HepG2 (cell line): Measurements from ENCODE around the gene MACROH2A1. TPM values are rescaled to one million over a fixed set of nuclear protein-coding genes. Genes with fewer than 3 reads are reported as not detected.

ENCODE experiments used
- ATAC-seq: fragments of 200-7000 bp; cut with Tn5 transposase; 3 replicates; pipeline ENCODE4 v1.9.1; 2020; ENCODE audit warnings: mild to moderate bottlenecking, moderate library complexity
- BruUV-seq: library from RNA; stranded (reverse); fragments of 400-500 nt; replicated peaks from 2 replicates; lab custom pipeline; 2021; lab: Mats Ljungman, UMichigan
- CTCF ChIA-PET: fragments of 300-600 bp; formaldehyde crosslinking; extraction: SDS; loops from one replicate; lab custom pipeline; 2021; ENCODE audit warnings: low total read pairs, inconsistent platforms, low intra/inter-chr PET ratio; lab: Yijun Ruan, JAX
- POLR2A ChIA-PET: fragments of 350-600 bp; sonication (Branson Sonifier 250); formaldehyde crosslinking; loops from one replicate; lab custom pipeline; 2020; ENCODE audit warnings: antibody characterized with exemption, inconsistent platforms; lab: Yijun Ruan, JAX
- DNase-seq: peaks from one replicate; pipeline ENCODE4 v3.0.0-alpha.2; 2015; ENCODE audit warnings: low spot score
- FAIRE-seq: peaks from 3 replicates; lab custom pipeline; 2011; peaks lifted over from hg19 to GRCh38; lab: Jason Lieb, UNC
- H2AFZ ChIP-seq: one replicate; pipeline ENCODE4 v1.6.1; 2011; ENCODE audit warnings: low read length, inconsistent platforms
- H3K27ac ChIP-seq: fragments of 300-600 bp; 3 replicates; pipeline ENCODE4 v1.8.0; 2011; ENCODE audit warnings: mixed run types, mild to moderate bottlenecking, mixed read lengths, low read length, inconsistent platforms; ENCODE audit not compliant: insufficient read depth; ENCODE audit errors: extremely low read length
- H3K27me3 ChIP-seq, 2 experiments: fragments of 200-600 bp in 1 of 2; 2 replicates in 1 of 2; 3 replicates in 1 of 2; pipeline versions ENCODE4 v1.6.0 to v1.8.0; 2011; ENCODE audit warnings: low read length in 2 of 2, mild to moderate bottlenecking in 2 of 2, moderate library complexity in 2 of 2, inconsistent platforms in 1 of 2; ENCODE audit not compliant: insufficient read depth in 2 of 2, control insufficient read depth in 1 of 2
- H3K36me3 ChIP-seq, 2 experiments: fragments of 200-600 bp in 1 of 2; replicated peaks in 1 of 2; 2 replicates in 1 of 2; 3 replicates in 1 of 2; pipeline versions ENCODE4 v1.5.1 to v1.8.0; 2011; ENCODE audit warnings: low read length in 2 of 2, inconsistent platforms in 1 of 2; ENCODE audit not compliant: insufficient read depth in 2 of 2, control insufficient read depth in 1 of 2
- H3K4me1 ChIP-seq: 2 replicates; pipeline ENCODE4 v1.5.1; 2012; ENCODE audit warnings: low read length, inconsistent platforms; ENCODE audit not compliant: insufficient read depth
- H3K4me2 ChIP-seq: 2 replicates; pipeline ENCODE4 v1.6.0; 2011; ENCODE audit warnings: low read depth, low read length, inconsistent platforms
- H3K4me3 ChIP-seq, 3 experiments: fragments of 200-600 bp in 1 of 3; sonication (generic), shearing (Covaris generic) in 1 of 3; replicated peaks in 1 of 3; 2 replicates each; pipeline ENCODE4 v1.5.1; 2011 to 2016; ENCODE audit warnings: low read length in 3 of 3, inconsistent platforms in 2 of 3, low read depth in 2 of 3, mild to moderate bottlenecking in 2 of 3, control low read depth in 1 of 3, mixed read lengths in 1 of 3; ENCODE audit not compliant: insufficient read depth in 1 of 3
- H3K79me2 ChIP-seq: one replicate; pipeline ENCODE4 v1.6.1; 2011; ENCODE audit warnings: low read length, inconsistent platforms; ENCODE audit not compliant: insufficient read depth
- H3K9ac ChIP-seq: 2 replicates; pipeline ENCODE4 v1.6.0; 2011; ENCODE audit warnings: mild to moderate bottlenecking, low read depth, low read length, inconsistent platforms; ENCODE audit not compliant: insufficient read depth
- H3K9me3 ChIP-seq: 2 replicates; pipeline ENCODE4 v1.5.1; 2012; ENCODE audit warnings: mild to moderate bottlenecking, low read length
- H4K20me1 ChIP-seq: 2 replicates; pipeline ENCODE4 v1.6.0; 2011; ENCODE audit warnings: inconsistent platforms, mild to moderate bottlenecking, low read length, moderate library complexity; ENCODE audit not compliant: insufficient read depth
- CEBPB ChIP-seq: IDR thresholded peaks from 2 replicates; pipeline ENCODE4 v1.6.1; 2011; ENCODE audit warnings: low read depth, low read length, improper control_type of control experiment, borderline replicate concordance
- MYNN ChIP-seq: sonication (generic); formaldehyde crosslinking; IDR thresholded peaks from 2 replicates; pipeline ENCODE4 v1.4.0; 2020; ENCODE audit warnings: mild to moderate bottlenecking, low read depth, missing genetic modification reagents
- NPAS2 ChIP-seq: sonication (generic); formaldehyde crosslinking; IDR thresholded peaks from 2 replicates; pipeline ENCODE4 v1.8.0; 2022; ENCODE audit warnings: mild to moderate bottlenecking, missing genetic modification reagents, borderline replicate concordance
- TBL1XR1 ChIP-seq: fragments of 150-350 bp; IDR thresholded peaks from 2 replicates; pipeline ENCODE4 v1.6.1; 2014; ENCODE audit warnings: borderline replicate concordance, low read length; ENCODE audit not compliant: partially characterized antibody
- TFDP1 ChIP-seq: IDR thresholded peaks from 2 replicates; pipeline ENCODE4 v1.6.1; 2016; ENCODE audit warnings: missing compliant biosample characterization, missing genetic modification reagents, borderline replicate concordance
- YEATS2 ChIP-seq: sonication (generic); formaldehyde crosslinking; IDR thresholded peaks from 2 replicates; pipeline ENCODE4 v1.4.0; 2020; ENCODE audit warnings: missing genetic modification reagents, borderline replicate concordance
- ZNF629 ChIP-seq: sonication (generic); formaldehyde crosslinking; conservative IDR thresholded peaks from 2 replicates; pipeline ENCODE4 v1.5.0; 2020; ENCODE audit warnings: missing genetic modification reagents
- ZNF747 ChIP-seq: sonication (generic); formaldehyde crosslinking; IDR thresholded peaks from 2 replicates; pipeline ENCODE4 v1.8.1; 2023; ENCODE audit warnings: missing genetic modification reagents, mild to moderate bottlenecking, borderline replicate concordance
- ZSCAN22 ChIP-seq: sonication (generic); formaldehyde crosslinking; IDR thresholded peaks from 2 replicates; pipeline ENCODE4 v1.4.0; 2020; ENCODE audit warnings: mild to moderate bottlenecking, missing genetic modification reagents
- WGBS: methylation state at CpG from one replicate; pipeline ENCODE4 v1.1.6; 2017; ENCODE audit warnings: low lambda C conversion rate; 5-methylcytosine and 5-hydroxymethylcytosine counted together
- in situ Hi-C: cut with HindIII; loops from 2 replicates; pipeline ENCODE4 v1.10.0; 2017; ENCODE audit warnings: low pct_unique_long_range_greater_than_20kb; ENCODE audit not compliant: extremely low pct_ligation_motif_present
- intact Hi-C: fragments of 100-400 bp; cut with micrococcal nuclease; formaldehyde crosslinking; loops from one replicate; pipeline ENCODE4 v1.10.0; 2022; ENCODE audit not compliant: unreplicated experiment
- polyA plus RNA-seq, 8 experiments: library from polyadenylated mRNA; depleted of rRNA in 3 of 8; stranded (reverse) in 7 of 8; unstranded in 1 of 8; fragments of >200 nt; fragmentation: Illumina TruSeq in 4 of 8; extraction: Trizol in 4 of 8; gene quantifications; 2 replicates each; pipeline versions ENCODE4 v1.2.1 to v1.2.3, GENCODE V29; 2011 to 2016; ENCODE audit warnings: low read depth in 4 of 8, missing spikeins in 1 of 8, mixed read lengths in 1 of 8; ENCODE audit not compliant: insufficient read depth in 1 of 8
- total RNA-seq, 5 experiments: library from RNA; depleted of rRNA; stranded (reverse); fragments of >200 nt; fragmentation: Illumina TruSeq; extraction: Trizol; gene quantifications; 2 replicates each; pipeline ENCODE4 v1.2.3, GENCODE V29; 2016; ENCODE audit warnings: low read depth in 1 of 5

MACROH2A1 gene
- total and polyA plus RNA-seq, 2 of the 13 experiments (the other 11 are each of a cell fraction or from before 2014, with no cell fraction given), result 69.1 to 158 TPM

DNA sequence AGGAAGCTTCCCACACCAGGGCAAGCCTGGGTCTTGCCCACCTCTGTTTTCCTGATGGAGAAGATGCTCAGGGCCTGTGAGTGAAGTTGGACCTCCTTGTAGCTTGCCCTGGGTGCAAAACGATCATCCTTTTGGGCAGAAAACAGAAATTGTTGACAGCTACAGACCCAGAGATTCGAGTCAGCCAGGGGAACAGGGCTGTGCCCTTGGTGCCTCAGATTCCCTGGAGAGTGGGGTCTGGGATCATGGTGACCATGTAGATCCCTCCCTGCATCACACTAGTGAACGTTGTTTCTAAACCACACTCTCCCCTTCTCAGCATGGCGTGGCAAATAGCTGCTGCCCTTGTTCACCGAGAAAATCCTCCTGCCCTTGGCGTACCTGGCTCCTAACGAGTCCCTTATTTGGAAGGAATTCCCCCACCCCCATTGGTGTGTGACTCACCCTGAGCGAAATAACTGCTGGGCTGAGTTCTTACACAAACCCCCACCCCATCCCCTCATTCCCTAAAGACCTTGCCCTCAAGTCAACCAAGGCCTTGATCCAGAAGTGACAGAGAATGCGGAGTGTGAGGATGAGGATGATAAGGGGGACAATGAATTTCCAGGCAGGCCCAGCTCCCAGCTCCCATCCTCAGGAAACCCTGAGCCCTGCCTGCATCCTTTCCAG lies 49.2 kb upstream of the MACROH2A1 start:
- H3K9ac ChIP-seq, result no peak overlapping the region
- in situ Hi-C loops, result no loop called here
- DNase-seq (no peak), FAIRE-seq (no peak), ATAC-seq (no peak)
- no TSS peak for BruUV-seq
- CTCF ChIA-PET, result no interaction called here
- 17% methylated on average over 9 of the region's 9 CpGs for WGBS
- no peak for TF ChIP-seq TBL1XR1
- no peak for TF ChIP-seq MYNN (CRISPR knock-in tag)
- TF ChIP-seq YEATS2 (CRISPR knock-in tag), result no peak
- no peak for TF ChIP-seq ZNF629 (CRISPR knock-in tag)
- no peak for TF ChIP-seq ZSCAN22
- no peaks in the 10 kb centered on the region for H3K79me2 ChIP-seq
- H3K27me3 ChIP-seq, result peaks cover 5 to 52% of the 10 kb centered on the region in 2 experiments; a peak in 4 of 5 replicates
- intact Hi-C loops, result no loop called here
- POLR2A ChIA-PET, result no interaction called here
- H2AFZ ChIP-seq, result no peak overlapping the region
- no peaks in the 10 kb centered on the region for H3K9me3 ChIP-seq
- H4K20me1 ChIP-seq, result no peaks in the 10 kb centered on the region
- H3K36me3 ChIP-seq, result no peaks in the 10 kb centered on the region
- no peak overlapping the region for H3K4me2 ChIP-seq
- no peak overlapping the region for H3K27ac ChIP-seq
- H3K4me3 ChIP-seq, result no peak overlapping the region
- no peaks in the 10 kb centered on the region for H3K4me1 ChIP-seq

GRCh38 chr5:135447298-135447929 lies 48.4 kb upstream of the MACROH2A1 start, which contains the start of gene DCANP1:
TSS of gene DCANP1 (minus strand) at chr5:135447348. CDS start at chr5:135447108, 240 bp downstream.
- no peak within 1 kb of the TSS for H2AFZ ChIP-seq
- ATAC-seq (no peak), FAIRE-seq (no peak), DNase-seq (no peak)
- no TSS peak for BruUV-seq
- WGBS, result 11% methylated on average over 5 of the region's 5 CpGs
- no peak for TF ChIP-seq TFDP1 (CRISPR knock-in tag)
- no peak for TF ChIP-seq ZNF747
- TF ChIP-seq NPAS2 (CRISPR knock-in tag), result no peak
- TF ChIP-seq CEBPB, result no peak
- no peaks in the 10 kb centered on the region for H3K36me3 ChIP-seq
- no peaks in the 10 kb centered on the region for H4K20me1 ChIP-seq
- no peak within 1 kb of the TSS for H3K27ac ChIP-seq
- in situ Hi-C loops, result no loop called here
- H3K4me1 ChIP-seq, result no peaks in the 10 kb centered on the region
- H3K4me3 ChIP-seq, result no peak within 1 kb of the TSS
- ChIA-PET CTCF (no interaction called here), POLR2A (no interaction called here)
- no peaks in the 10 kb centered on the region for H3K9me3 ChIP-seq
- H3K27me3 ChIP-seq, result peaks cover 5 to 56% of the 10 kb centered on the region in 2 experiments; a peak in 4 of 5 replicates
- H3K79me2 ChIP-seq, result no peaks in the 10 kb centered on the region
- H3K4me2 ChIP-seq, result no peak within 1 kb of the TSS
- intact Hi-C loops, result no loop called here
- H3K9ac ChIP-seq, result no peak within 1 kb of the TSS
